HG03575 (cell line): ENCODE measurements around the gene RBFOX1.
"Not testable (repeated sequence)": the region's sequence is repeated elsewhere in the genome, so short reads cannot be mapped to it uniquely, and the experiment has no call there.

Source experiments
- ATAC-seq: cut with Tn5 transposase; IDR thresholded peaks from one replicate; pipeline ENCODE4 v1.9.1; 2021; ENCODE audit not compliant: unreplicated experiment, insufficient number of reproducible peaks, low FRiP score; ENCODE audit errors: extremely low read depth

Gene RBFOX1

GRCh38 chr16:7442050-7442449, 109.4 kb downstream of the RBFOX1 start:
- no peak for ATAC-seq

DNA sequence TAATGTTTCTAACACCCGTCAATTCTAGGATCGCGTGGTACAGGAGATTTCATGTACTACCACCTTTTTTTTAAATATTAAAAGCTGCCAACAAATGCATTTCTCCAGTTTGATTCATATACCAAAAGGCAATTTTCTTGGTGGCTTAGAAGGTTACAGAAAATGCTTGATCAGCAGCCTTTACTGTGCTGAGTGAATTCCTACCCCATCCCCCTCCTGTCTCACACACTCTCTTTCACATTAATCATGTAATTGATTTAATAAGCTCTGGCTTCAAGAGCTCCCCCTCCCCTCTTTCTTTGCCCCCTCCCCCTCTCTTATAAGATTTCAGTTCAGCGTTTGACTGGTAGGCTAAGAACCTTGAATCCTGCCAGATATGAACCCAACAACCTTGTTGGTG, 110.5 kb downstream of the RBFOX1 start:
- ATAC-seq, result no peak

DNA sequence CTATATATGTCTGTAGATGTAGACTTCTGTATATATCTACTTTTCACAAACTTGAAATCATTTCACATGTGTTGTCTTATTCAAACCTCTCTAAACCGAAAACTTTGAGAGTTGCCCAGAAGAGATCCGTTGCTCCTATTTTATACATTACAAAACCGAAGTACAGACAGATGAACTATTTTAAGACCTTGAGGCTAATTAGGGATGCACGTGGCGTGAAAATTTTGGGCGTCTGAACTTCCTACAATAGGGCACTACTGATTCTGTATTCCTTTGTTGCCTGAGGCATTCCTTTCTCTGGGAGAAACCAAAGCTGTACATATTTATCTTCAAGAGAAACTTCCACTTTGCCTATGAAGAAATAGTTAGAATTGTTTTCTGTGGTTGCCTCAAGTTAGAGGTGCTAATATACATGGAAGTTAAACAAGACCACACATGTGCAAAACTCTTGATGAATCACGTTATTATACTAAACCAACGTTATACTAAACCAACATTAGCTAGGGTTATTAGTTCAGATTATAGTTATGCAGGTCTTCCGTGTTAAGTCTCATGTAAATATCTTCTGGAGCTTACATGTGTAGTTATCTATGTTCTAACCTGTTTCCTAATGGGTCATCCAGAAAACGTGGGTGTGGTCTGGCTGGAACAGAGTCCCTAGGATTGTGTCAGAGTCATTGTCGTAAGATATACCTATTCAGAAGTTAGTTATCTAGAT, 111.2 kb downstream of the RBFOX1 start:
- no peak for ATAC-seq

DNA sequence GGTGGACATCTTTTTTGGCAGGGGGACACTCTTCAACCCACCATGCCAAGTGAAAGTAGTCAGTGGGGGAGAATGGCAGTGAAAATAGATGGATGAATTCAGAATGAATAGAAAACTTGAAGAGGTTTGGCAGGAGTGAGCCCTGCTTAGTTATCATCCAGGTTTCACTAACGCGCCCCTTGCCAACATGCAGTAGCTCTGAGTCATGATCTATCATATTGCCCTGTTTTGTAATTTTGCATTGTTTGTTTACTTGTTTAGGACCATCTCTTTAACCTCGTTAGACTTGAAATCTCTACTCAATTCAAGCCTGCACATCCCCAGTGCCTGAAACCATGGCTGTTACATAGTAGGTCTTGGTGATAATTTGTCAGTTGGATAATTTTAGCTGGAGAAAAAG, 116.7 kb downstream of the RBFOX1 start:
- ATAC-seq, result no peak

DNA sequence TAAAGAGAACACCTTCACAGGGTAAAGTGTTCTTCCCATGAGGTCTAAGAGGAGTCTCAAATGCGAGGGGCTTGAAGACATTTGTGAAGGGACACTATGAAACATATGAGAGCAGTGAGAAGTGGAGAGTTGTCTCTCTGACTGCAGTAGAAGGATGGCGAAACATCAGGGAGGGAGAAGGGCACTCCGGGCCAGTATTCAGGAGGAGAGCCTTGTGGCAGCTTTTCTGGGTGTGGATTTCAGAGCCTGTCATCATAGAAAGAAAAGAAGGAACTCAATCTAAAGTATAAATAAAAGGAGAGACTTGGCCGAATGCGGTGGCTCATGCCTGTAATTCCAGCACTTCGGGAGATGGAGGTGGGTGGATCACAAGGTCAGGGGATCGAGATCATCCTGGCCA, 117.2 kb downstream of the RBFOX1 start:
- ATAC-seq, result no peak

GRCh38 chr16:7450440-7450839, 117.8 kb downstream of the RBFOX1 start:
- ATAC-seq, result no peak

GRCh38 chr16:7452090-7452489, 119.4 kb downstream of the RBFOX1 start:
- no peak for ATAC-seq

- no peak for ATAC-seq
These were observed 123.6 kb downstream of the RBFOX1 start for GRCh38 chr16:7456211-7456610.

DNA sequence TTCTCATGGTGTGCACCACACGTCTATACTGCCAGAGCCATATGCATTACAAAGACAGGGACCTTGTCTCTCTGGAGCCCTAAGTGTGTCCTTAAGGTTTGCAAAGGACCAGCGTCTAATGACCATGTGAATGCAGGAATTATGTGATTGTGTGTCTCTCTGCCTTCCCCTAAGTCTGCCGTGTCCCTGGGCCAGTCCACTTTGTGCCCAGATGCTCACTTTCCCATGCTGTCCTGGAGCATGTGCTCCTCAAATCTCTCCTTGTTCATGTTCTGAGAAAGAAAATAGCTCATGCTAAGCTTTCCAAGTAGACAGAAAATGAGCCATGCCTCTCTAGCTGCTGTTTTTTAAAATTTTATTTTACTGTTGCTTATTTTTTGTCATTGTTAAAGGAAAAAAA, 125.5 kb downstream of the RBFOX1 start:
- no peak for ATAC-seq

GRCh38 chr16:7470344-7470743, 137.7 kb downstream of the RBFOX1 start:
- no peak for ATAC-seq

DNA sequence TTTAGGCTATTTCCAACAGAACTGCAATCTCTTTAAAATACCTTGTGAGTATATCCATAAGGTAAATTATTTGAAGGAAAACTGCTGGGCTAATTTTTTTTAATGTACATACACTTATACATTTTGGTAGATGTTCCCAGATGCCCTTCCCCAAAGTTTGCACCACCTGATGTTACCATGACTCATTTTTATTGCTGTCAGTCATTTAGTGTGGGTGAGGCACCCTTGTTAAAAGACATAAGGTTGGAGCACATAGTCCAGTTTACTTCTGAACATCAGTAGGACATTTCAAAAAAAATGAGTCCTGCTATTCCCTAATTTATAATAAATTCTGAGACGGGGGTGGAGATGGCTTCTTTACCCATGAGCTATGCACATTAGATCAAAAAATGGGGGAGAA, 138.6 kb downstream of the RBFOX1 start:
- ATAC-seq, result no peak

DNA sequence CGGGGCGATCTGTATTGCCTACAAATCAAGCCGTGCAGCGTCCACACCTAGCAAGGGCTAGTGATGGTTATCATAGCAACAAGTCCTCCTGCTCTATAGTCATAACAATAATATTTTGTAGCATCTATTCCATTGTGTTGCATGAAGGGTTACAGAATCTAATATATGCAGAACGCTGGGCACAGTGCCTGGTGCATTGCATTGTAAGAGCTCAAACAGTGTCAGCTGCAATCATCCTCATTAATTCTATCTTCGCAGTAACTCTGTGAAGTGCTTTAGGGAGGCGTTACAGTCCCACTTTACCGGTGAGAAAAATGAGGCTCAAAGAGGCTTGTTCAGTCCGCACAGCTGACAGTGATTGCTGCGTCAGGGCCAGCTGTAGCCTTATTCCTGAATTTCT, 149.4 kb downstream of the RBFOX1 start:
- ATAC-seq, result no peak

DNA sequence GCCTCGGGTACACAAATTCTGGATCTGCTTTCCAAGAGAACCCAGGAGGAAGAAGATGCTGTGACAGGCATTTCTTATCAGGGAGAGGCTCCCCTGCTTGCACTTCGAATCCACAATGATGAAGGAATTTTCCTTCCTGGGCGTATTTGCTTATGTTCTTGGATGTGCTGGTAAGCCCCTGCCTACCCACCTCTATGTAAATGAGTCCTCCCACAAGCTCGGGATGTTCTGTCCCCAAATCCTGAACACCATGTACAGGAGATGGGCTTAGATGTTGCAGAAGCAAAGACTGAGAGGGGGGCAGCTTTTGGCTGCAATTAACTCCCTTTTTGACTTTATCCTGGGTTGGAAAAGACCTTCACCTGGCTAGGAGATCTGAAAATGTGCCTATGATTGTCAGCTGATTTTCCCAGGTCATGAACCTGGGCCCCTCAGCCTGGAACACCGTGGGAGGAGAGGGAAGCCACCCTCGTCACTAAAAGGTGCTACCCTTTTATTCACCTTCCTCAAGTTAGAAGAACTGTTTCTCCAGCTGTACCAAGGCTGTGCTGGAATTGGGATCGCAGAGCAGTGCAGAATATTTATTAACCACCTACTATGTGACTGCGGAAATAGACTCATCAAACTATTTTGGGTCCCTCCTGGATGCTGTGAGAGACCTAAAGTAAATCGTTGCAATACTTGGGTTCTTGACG, 150.1 kb downstream of the RBFOX1 start:
- no peak for ATAC-seq

- no peak for ATAC-seq
These were observed 155.1 kb downstream of the RBFOX1 start for GRCh38 chr16:7487574-7488323.

GRCh38 chr16:7492122-7492521, 159.5 kb downstream of the RBFOX1 start:
- no peak for ATAC-seq

DNA sequence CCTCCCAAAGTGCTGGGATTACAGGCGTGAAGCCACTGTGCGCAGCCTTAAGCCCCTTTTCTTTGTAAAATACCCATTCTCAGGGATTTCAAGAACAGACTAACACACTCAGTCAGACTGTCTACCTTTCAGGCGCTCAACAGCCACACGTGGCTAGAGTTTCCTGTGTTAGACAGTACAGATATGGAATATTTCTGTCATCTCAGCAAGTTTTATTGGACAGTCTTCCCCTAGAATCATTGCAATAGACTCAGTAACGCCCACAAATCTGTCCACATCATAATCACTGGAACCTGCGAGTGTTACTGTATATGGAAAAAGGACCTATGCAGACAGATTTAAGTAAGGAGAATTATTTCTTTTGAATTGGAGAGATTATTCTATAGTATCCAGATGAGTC, 160.5 kb downstream of the RBFOX1 start:
- ATAC-seq, result no peak

- no peak for ATAC-seq
These were observed 165.0 kb downstream of the RBFOX1 start for GRCh38 chr16:7497691-7498090.

- no peak for ATAC-seq
These were observed 169.2 kb downstream of the RBFOX1 start for GRCh38 chr16:7501868-7502267.

- ATAC-seq, result not testable (repeated sequence)
These were observed 170.0 kb downstream of the RBFOX1 start for GRCh38 chr16:7502591-7503157.

GRCh38 chr16:7503666-7504065, 171.0 kb downstream of the RBFOX1 start:
- no peak for ATAC-seq
